SK-N-SH (cell line): Measurements from ENCODE around the gene SLBP. TPM values are rescaled to one million over a fixed set of nuclear protein-coding genes. Genes with fewer than 3 reads are reported as not detected.

Source experiments
- CTCF ChIA-PET: fragments of 300-600, 350-600 bp; formaldehyde crosslinking; extraction: SDS; loops from one replicate; lab custom pipeline; 2021; lab: Yijun Ruan, JAX
- POLR2A ChIA-PET: fragments of 350-600 bp; sonication (Branson Sonifier 250); formaldehyde crosslinking; extraction: SDS; loops from one replicate; lab custom pipeline; 2020; ENCODE audit warnings: antibody characterized with exemption, inconsistent platforms; lab: Yijun Ruan, JAX
- DNase-seq: peaks from one replicate; pipeline ENCODE4 v3.0.0; 2012
- H2AFZ ChIP-seq: fragments of 200-600 bp; sonication (generic); 2 replicates; pipeline ENCODE4 v1.8.1; 2016; ENCODE audit warnings: antibody characterized with exemption, mild to moderate bottlenecking, low read depth
- H3F3A ChIP-seq: fragments of 200-600 bp; sonication (generic); replicated peaks from 2 replicates; pipeline ENCODE3; 2016; ENCODE audit warnings: antibody characterized with exemption, mild to moderate bottlenecking; ENCODE audit not compliant: insufficient read depth
- H3K27ac ChIP-seq, 2 experiments: fragments of 200-500 bp in 1 of 2; fragments of 200-600 bp in 1 of 2; sonication (Bioruptor generic) in 1 of 2; sonication (generic), shearing (Covaris generic) in 1 of 2; 2 replicates each; pipeline versions ENCODE4 v1.5.1 to v1.6.1; 2014 to 2016; ENCODE audit warnings: low read depth in 2 of 2, inconsistent platforms in 1 of 2, low read length in 1 of 2, mild to moderate bottlenecking in 1 of 2, mixed read lengths in 1 of 2
- H3K27me3 ChIP-seq: fragments of 200-600 bp; sonication (generic), shearing (Covaris generic); 2 replicates; pipeline ENCODE4 v1.6.1; 2016; ENCODE audit warnings: mixed run types; ENCODE audit not compliant: insufficient read depth
- H3K36me3 ChIP-seq, 2 experiments: fragments of 200-500 bp in 1 of 2; fragments of 200-600 bp in 1 of 2; sonication (Bioruptor generic) in 1 of 2; sonication (generic) in 1 of 2; replicated peaks in 1 of 2; 2 replicates each; pipeline versions ENCODE3 to v1.5.1; 2014 to 2016; ENCODE audit warnings: low read length in 1 of 2, mild to moderate bottlenecking in 1 of 2; ENCODE audit not compliant: insufficient read depth in 2 of 2, control insufficient read depth in 1 of 2
- H3K4me1 ChIP-seq, 2 experiments: fragments of 200-500 bp in 1 of 2; fragments of 200-600 bp in 1 of 2; sonication (Bioruptor generic) in 1 of 2; sonication (generic), shearing (Covaris generic) in 1 of 2; 2 replicates each; pipeline versions ENCODE4 v1.5.1 to v1.6.1; 2014 to 2016; ENCODE audit warnings: low read depth in 1 of 2, low read length in 1 of 2, mixed run types in 1 of 2; ENCODE audit not compliant: insufficient read depth in 2 of 2, control insufficient read depth in 1 of 2
- H3K4me2 ChIP-seq: fragments of 200-600 bp; sonication (generic), shearing (Covaris generic); 2 replicates; pipeline ENCODE4 v1.6.1; 2017; ENCODE audit warnings: mixed run types
- H3K4me3 ChIP-seq, 2 experiments: fragments of 200-500 bp in 1 of 2; fragments of 200-600 bp in 1 of 2; sonication (Bioruptor generic) in 1 of 2; sonication (generic), shearing (Covaris generic) in 1 of 2; 2 replicates each; pipeline versions ENCODE4 v1.5.1 to v1.8.1; 2014 to 2016; ENCODE audit warnings: low read depth in 2 of 2, inconsistent platforms in 1 of 2, low read length in 1 of 2, mild to moderate bottlenecking in 1 of 2, mixed read lengths in 1 of 2, moderate library complexity in 1 of 2
- H3K79me2 ChIP-seq: fragments of 200-600 bp; sonication (generic); 2 replicates; pipeline ENCODE4 v1.8.1; 2017; ENCODE audit warnings: mild to moderate bottlenecking; ENCODE audit not compliant: insufficient read depth
- H3K9ac ChIP-seq: fragments of 200-600 bp; sonication (generic); 2 replicates; pipeline ENCODE4 v1.6.1; 2017; ENCODE audit warnings: mixed run types
- H3K9me2 ChIP-seq: fragments of 200-600 bp; sonication (generic); 2 replicates; pipeline ENCODE4 v1.6.1; 2017; ENCODE audit warnings: mixed run types
- H3K9me3 ChIP-seq: fragments of 200-600 bp; sonication (generic); 2 replicates; pipeline ENCODE4 v1.6.1; 2017; ENCODE audit warnings: mixed run types, mild to moderate bottlenecking, moderate library complexity
- H4K20me1 ChIP-seq: fragments of 200-600 bp; sonication (generic); 2 replicates; pipeline ENCODE4 v1.6.1; 2017; ENCODE audit warnings: mild to moderate bottlenecking, mixed run types; ENCODE audit not compliant: insufficient read depth
- CHD2 ChIP-seq: fragments of 150-350 bp; IDR thresholded peaks from 2 replicates; pipeline ENCODE4 v1.6.1; 2018; ENCODE audit warnings: low read length; ENCODE audit not compliant: partially characterized antibody
- CTCF ChIP-seq: fragments of 200-600 bp; sonication (generic); IDR thresholded peaks from 2 replicates; pipeline ENCODE4 v1.6.1; 2017; ENCODE audit warnings: antibody characterized with exemption, mild to moderate bottlenecking, moderate library complexity
- ELF1 ChIP-seq: IDR thresholded peaks from 2 replicates; pipeline ENCODE4 v1.4.0; 2012
- EP300 ChIP-seq, 2 experiments: IDR thresholded peaks; 2 replicates each; pipeline versions ENCODE4 v1.4.0 to v1.6.1; 2012; ENCODE audit warnings: borderline replicate concordance in 1 of 2, low read depth in 1 of 2, low read length in 1 of 2
- EZH2phosphoT487 ChIP-seq: fragments of 200-600 bp; sonication (generic); IDR thresholded peaks from 2 replicates; pipeline ENCODE4 v1.6.1; 2017; ENCODE audit warnings: low read depth, mixed run types, mild to moderate bottlenecking, antibody characterized with exemption, moderate library complexity, borderline replicate concordance
- FOSL2 ChIP-seq: IDR thresholded peaks from 2 replicates; pipeline ENCODE4 v1.4.0; 2012; ENCODE audit warnings: low read depth, mild to moderate bottlenecking, moderate library complexity, borderline replicate concordance
- FOXJ3 ChIP-seq: sonication (generic); formaldehyde crosslinking; IDR thresholded peaks from 2 replicates; pipeline ENCODE4 v1.5.1; 2020; ENCODE audit warnings: mild to moderate bottlenecking, missing genetic modification reagents
- FOXM1 ChIP-seq: IDR thresholded peaks from 2 replicates; pipeline ENCODE4 v1.4.0; 2012; ENCODE audit warnings: low read depth, mild to moderate bottlenecking
- IRF3 ChIP-seq: fragments of 150-350 bp; IDR thresholded peaks from 2 replicates; pipeline ENCODE4 v1.6.1; 2016; ENCODE audit warnings: mild to moderate bottlenecking, low read depth, low read length
- MEF2A ChIP-seq: IDR thresholded peaks from 2 replicates; pipeline ENCODE4 v1.4.0; 2012; ENCODE audit warnings: low read depth, borderline replicate concordance
- MXI1 ChIP-seq: IDR thresholded peaks from 2 replicates; pipeline ENCODE4 v1.6.1; 2012; ENCODE audit warnings: mild to moderate bottlenecking, low read depth, low read length, improper control_type of control experiment
- NRF1 ChIP-seq: IDR thresholded peaks from 2 replicates; pipeline ENCODE4 v1.6.1; 2012; ENCODE audit warnings: low read depth, mild to moderate bottlenecking, low read length
- PBX3 ChIP-seq: IDR thresholded peaks from 2 replicates; pipeline ENCODE4; 2012
- RCOR1 ChIP-seq: fragments of 150-350 bp; IDR thresholded peaks from 2 replicates; pipeline ENCODE4 v1.6.1; 2017; ENCODE audit warnings: antibody characterized with exemption, low read length
- TEAD4 ChIP-seq: IDR thresholded peaks from 2 replicates; pipeline ENCODE4 v1.4.0; 2012; ENCODE audit warnings: mild to moderate bottlenecking, borderline replicate concordance; ENCODE audit not compliant: insufficient read depth
- WGBS: methylation state at CpG from one replicate; pipeline ENCODE4 v1.1.6; 2017; ENCODE audit warnings: low lambda C conversion rate; 5-methylcytosine and 5-hydroxymethylcytosine counted together
- polyA plus RNA-seq, 3 experiments: library from polyadenylated mRNA; depleted of rRNA; stranded (reverse); fragments of >200 nt; gene quantifications; 2 replicates each; pipeline ENCODE4 v1.2.3, GENCODE V29; 2012

SLBP gene
- polyA plus RNA-seq, 1 of the 3 experiments (the other 2 are of a cell fraction), result 51.5 TPM

- CTCF ChIA-PET, result no interaction called here
- no peak for TF ChIP-seq MXI1
Measured at GRCh38 chr4:1656986-1657385, 55.1 kb downstream of the SLBP start.

DNA sequence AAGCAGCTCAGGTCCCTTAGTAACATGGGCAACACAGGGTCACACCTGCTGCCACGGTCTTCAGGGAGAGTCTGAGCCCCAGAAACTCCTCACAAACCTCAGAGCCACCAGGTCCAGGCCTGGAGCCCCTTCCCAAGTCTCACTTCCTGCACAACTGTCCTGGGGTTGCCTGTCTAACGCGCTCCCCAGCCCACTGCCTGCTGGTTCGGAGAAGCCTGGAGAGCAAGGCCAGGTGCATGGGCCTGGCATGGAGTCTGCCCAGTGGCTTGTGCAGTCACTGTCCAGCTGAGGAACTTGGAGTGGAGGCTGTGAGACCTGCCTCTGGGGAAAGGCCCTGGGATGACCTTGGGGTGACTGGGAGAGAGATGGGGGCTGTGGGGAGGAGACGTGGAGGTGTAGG is 56.0 kb downstream of the SLBP start:
- no peaks in the 10 kb centered on the region; a peak in 1 of 4 replicates for H3K4me1 ChIP-seq
- no peaks in the 10 kb centered on the region for H3K27me3 ChIP-seq
- H3K79me2 ChIP-seq, result no peaks in the 10 kb centered on the region
- H3K4me2 ChIP-seq, result no peak overlapping the region
- H3F3A ChIP-seq, result no peaks in the 10 kb centered on the region
- CTCF ChIA-PET, result no interaction called here
- H3K9me2 ChIP-seq, result no peaks in the 10 kb centered on the region
- H3K9me3 ChIP-seq, result no peaks in the 10 kb centered on the region
- no peak for TF ChIP-seq MEF2A
- no peak for TF ChIP-seq NRF1
- TF ChIP-seq, all 33 proteins: peak for 0
- no peaks in the 10 kb centered on the region for H4K20me1 ChIP-seq
- WGBS, result 96% methylated on average over 4 of the region's 5 CpGs
- no peak overlapping the region for H3K9ac ChIP-seq
- no peak overlapping the region for H2AFZ ChIP-seq
- DNase-seq, result no peak
- H3K36me3 ChIP-seq, result no peaks in the 10 kb centered on the region
- POLR2A ChIA-PET, result no interaction called here
- H3K27ac ChIP-seq, result no peak overlapping the region
- H3K4me3 ChIP-seq, result no peak overlapping the region

More at GRCh38 chr4:1656986-1657385, 55.1 kb downstream of the SLBP start:
- Histone ChIP-seq H3K9me2 (no peaks in the 10 kb centered on the region), H3K27ac (no peak overlapping the region), H4K20me1 (no peaks in the 10 kb centered on the region), H3F3A (no peaks in the 10 kb centered on the region), H3K9me3 (no peaks in the 10 kb centered on the region), H3K4me3 (no peak overlapping the region), H3K9ac (no peak overlapping the region), H3K27me3 (no peaks in the 10 kb centered on the region), H3K79me2 (no peaks in the 10 kb centered on the region), H3K4me1 (no peaks in the 10 kb centered on the region; a peak in 1 of 4 replicates), H3K36me3 (peaks cover 0 to 3% of the 10 kb centered on the region in 2 experiments), H3K4me2 (no peak overlapping the region), H2AFZ (no peak overlapping the region)
- 87% methylated on average over 19 of the region's 19 CpGs for WGBS
- POLR2A ChIA-PET, result no interaction called here
- no peak for DNase-seq

DNA sequence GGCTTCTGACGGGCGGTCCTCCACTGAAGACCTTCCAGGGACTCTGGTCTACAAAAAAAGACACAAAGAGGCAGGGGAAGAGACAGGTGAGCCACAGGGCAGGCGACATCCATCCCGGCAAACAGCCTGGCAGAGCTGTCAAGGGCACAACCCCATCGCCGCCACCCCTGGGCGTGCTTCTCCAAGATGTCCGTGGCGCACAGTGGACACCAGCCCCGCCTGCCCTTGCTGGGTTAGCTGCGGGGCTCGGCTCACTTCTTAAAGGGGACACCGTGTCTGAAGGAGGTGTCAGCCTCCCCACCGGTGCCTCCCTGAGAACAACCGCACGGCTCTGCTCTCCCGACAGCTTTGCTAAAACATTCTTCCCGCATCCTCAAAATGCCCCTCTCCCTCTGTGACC is 56.4 kb downstream of the SLBP start:
- 94% methylated on average over 13 of the region's 18 CpGs for WGBS
- Histone ChIP-seq H4K20me1 (no peaks in the 10 kb centered on the region), H3K27me3 (no peaks in the 10 kb centered on the region), H3K27ac (no peak overlapping the region), H3K9me2 (no peaks in the 10 kb centered on the region), H3K4me3 (no peak overlapping the region), H3K36me3 (no peaks in the 10 kb centered on the region), H3F3A (no peaks in the 10 kb centered on the region), H3K4me1 (no peaks in the 10 kb centered on the region), H2AFZ (no peak overlapping the region), H3K9me3 (no peaks in the 10 kb centered on the region), H3K79me2 (no peaks in the 10 kb centered on the region), H3K4me2 (no peak overlapping the region)
- CTCF ChIA-PET, result no interaction called here
- TF ChIP-seq FOXM1 (no peak), CHD2 (no peak), EP300 (IDR thresholded peaks at IDR 0.05; ENCODE audit: borderline replicate concordance in 1 of 2, low read depth in 1 of 2, low read length in 1 of 2) (no peak), ELF1 (no peak), RCOR1 (no peak), FOSL2 (no peak), IRF3 (no peak), FOXJ3 (CRISPR knock-in tag) (no peak), TEAD4 (no peak), MEF2A (no peak), EZH2phosphoT487 (no peak), CTCF (no peak), MXI1 (no peak), PBX3 (no peak)
- TF ChIP-seq, all 33 proteins: peak for 0
- DNase-seq, result no peak
- POLR2A ChIA-PET, result no interaction called here
- no peak overlapping the region for H3K9ac ChIP-seq
